ENCODE results near the gene NCOR1.

DNA sequence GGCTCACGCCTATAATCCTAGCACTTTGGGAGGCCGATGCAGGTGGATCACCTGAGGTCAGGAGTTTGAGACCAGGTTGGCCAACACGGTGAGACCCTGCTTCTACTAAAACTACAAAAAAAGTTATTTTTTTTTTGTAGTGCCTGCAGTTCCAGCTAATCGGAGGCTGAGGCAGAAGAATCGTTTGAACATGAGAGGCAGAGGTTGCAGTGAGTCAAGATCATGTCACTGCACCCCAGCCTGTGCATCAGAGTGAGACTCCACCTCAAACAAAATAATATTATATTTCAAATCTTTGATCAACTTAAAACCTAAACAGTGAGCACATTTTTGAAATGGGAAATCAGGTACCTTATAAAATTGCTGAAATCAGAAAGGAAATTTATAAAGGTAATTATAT, 36.5 kb downstream of the NCOR1 start:
- TF ChIP-seq ZSCAN29 (IDR thresholded peaks at IDR 0.05) (no peak), LARP7 (IDR thresholded peaks at IDR 0.05) (no peak), MXI1 (IDR thresholded peaks at IDR 0.05; ENCODE audit: low read depth, low read length) (no peak), YY1 (IDR thresholded peaks at IDR 0.05; ENCODE audit: low read depth, low read length) (no peak), EGR1 (IDR thresholded peaks at IDR 0.05; ENCODE audit: borderline replicate concordance in 1 of 2, low read depth in 2 of 2, low read length in 2 of 2) (no peak), SMC3 (IDR thresholded peaks at IDR 0.05; ENCODE audit: borderline replicate concordance, low read length) (no peak)
- TF ChIP-seq, protein P1, sequence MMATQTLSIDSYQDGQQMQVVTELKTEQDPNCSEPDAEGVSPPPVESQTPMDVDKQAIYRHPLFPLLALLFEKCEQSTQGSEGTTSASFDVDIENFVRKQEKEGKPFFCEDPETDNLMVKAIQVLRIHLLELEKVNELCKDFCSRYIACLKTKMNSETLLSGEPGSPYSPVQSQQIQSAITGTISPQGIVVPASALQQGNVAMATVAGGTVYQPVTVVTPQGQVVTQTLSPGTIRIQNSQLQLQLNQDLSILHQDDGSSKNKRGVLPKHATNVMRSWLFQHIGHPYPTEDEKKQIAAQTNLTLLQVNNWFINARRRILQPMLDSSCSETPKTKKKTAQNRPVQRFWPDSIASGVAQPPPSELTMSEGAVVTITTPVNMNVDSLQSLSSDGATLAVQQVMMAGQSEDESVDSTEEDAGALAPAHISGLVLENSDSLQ (IDR thresholded peaks at IDR 0.05): no peak
- TF ChIP-seq, protein P2, sequence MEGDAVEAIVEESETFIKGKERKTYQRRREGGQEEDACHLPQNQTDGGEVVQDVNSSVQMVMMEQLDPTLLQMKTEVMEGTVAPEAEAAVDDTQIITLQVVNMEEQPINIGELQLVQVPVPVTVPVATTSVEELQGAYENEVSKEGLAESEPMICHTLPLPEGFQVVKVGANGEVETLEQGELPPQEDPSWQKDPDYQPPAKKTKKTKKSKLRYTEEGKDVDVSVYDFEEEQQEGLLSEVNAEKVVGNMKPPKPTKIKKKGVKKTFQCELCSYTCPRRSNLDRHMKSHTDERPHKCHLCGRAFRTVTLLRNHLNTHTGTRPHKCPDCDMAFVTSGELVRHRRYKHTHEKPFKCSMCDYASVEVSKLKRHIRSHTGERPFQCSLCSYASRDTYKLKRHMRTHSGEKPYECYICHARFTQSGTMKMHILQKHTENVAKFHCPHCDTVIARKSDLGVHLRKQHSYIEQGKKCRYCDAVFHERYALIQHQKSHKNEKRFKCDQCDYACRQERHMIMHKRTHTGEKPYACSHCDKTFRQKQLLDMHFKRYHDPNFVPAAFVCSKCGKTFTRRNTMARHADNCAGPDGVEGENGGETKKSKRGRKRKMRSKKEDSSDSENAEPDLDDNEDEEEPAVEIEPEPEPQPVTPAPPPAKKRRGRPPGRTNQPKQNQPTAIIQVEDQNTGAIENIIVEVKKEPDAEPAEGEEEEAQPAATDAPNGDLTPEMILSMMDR (IDR thresholded peaks at IDR 0.05 in 2 of 3, conservative IDR thresholded peaks at IDR 0.05 in 1 of 3; ENCODE audit: control insufficient read depth in 2 of 3, extremely low read depth in 1 of 3, insufficient read depth in 1 of 3, low read depth in 3 of 3, low read length in 3 of 3): no peak
- TF ChIP-seq, protein P3, sequence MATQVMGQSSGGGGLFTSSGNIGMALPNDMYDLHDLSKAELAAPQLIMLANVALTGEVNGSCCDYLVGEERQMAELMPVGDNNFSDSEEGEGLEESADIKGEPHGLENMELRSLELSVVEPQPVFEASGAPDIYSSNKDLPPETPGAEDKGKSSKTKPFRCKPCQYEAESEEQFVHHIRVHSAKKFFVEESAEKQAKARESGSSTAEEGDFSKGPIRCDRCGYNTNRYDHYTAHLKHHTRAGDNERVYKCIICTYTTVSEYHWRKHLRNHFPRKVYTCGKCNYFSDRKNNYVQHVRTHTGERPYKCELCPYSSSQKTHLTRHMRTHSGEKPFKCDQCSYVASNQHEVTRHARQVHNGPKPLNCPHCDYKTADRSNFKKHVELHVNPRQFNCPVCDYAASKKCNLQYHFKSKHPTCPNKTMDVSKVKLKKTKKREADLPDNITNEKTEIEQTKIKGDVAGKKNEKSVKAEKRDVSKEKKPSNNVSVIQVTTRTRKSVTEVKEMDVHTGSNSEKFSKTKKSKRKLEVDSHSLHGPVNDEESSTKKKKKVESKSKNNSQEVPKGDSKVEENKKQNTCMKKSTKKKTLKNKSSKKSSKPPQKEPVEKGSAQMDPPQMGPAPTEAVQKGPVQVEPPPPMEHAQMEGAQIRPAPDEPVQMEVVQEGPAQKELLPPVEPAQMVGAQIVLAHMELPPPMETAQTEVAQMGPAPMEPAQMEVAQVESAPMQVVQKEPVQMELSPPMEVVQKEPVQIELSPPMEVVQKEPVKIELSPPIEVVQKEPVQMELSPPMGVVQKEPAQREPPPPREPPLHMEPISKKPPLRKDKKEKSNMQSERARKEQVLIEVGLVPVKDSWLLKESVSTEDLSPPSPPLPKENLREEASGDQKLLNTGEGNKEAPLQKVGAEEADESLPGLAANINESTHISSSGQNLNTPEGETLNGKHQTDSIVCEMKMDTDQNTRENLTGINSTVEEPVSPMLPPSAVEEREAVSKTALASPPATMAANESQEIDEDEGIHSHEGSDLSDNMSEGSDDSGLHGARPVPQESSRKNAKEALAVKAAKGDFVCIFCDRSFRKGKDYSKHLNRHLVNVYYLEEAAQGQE (IDR thresholded peaks at IDR 0.05; ENCODE audit: low read depth, low read length): no peak

Measured in GM12878 (cell line).